GM10248 (cell line): Measurements from ENCODE around the gene COL6A1.

Experiments
- CTCF ChIA-PET: fragments of 300-600 bp; sonication (Branson Sonifier 250); formaldehyde crosslinking; extraction: SDS; loops from one replicate; lab custom pipeline; 2021; ENCODE audit warnings: antibody characterized with exemption; lab: Yijun Ruan, JAX
- POLR2A ChIA-PET: fragments of 350-650 bp; sonication (Branson Sonifier 250); formaldehyde crosslinking; extraction: SDS; loops from one replicate; lab custom pipeline; 2020; ENCODE audit warnings: antibody characterized with exemption; lab: Yijun Ruan, JAX
- DNase-seq: peaks from one replicate; pipeline ENCODE4 v3.0.0; 2012; ENCODE audit errors: extremely low spot score
- CTCF ChIP-seq: IDR thresholded peaks from 2 replicates; pipeline ENCODE4 v1.5.1; 2012; ENCODE audit warnings: mild to moderate bottlenecking, low read depth; ENCODE audit errors: extremely low read depth, missing control alignments, control extremely low read depth

The COL6A1 gene

DNA sequence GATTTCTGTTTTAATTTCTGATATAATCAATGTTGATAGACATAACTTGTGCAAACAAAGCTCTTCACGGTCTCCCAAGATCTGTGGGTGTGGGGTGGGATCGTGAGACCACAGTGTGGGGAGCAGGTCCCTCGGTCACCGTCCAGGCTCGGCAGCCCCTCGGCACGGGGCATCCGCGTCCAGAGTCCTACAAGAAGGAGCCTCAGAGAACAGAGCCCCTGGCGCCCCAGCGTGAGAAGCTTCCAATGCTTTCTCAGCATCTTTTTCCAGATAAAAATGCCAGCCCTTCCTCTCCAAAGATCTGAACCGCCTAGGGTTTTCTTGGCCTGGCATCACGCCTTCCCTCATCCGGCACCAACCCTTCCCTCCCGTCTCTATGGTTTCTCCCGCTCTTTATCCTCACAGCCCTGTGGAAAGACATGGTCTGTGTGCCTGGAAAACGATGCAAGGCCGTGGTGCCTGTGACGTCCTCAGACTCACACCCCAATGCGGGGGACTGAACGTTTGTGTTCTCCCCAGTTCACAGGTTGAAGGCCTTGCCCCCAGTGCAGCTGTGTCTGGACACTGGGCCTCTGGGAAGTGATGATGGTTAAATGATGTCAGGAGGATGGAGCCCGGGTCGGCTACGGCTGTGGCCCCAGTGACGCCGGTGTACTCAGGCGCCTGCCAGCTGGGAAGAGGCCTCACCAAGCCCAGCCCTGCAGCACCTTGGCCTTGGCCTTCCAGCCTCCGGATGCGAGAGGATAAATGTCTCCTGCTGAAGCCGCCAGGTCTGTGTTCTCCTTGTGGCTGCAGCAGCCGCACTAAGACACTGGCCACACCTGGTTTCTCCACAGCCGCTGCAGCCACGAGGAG lies 70.5 kb downstream of the COL6A1 start:
- CTCF ChIA-PET = no interaction called here
- no peak for DNase-seq
- POLR2A ChIA-PET = no interaction called here
- TF ChIP-seq CTCF = no peak

- no peak for TF ChIP-seq CTCF
- ChIA-PET CTCF (no interaction called here), POLR2A (no interaction called here)
- no peak for DNase-seq
Observed at GRCh38 chr21:46052703-46053651, 71.4 kb downstream of the COL6A1 start.

DNA sequence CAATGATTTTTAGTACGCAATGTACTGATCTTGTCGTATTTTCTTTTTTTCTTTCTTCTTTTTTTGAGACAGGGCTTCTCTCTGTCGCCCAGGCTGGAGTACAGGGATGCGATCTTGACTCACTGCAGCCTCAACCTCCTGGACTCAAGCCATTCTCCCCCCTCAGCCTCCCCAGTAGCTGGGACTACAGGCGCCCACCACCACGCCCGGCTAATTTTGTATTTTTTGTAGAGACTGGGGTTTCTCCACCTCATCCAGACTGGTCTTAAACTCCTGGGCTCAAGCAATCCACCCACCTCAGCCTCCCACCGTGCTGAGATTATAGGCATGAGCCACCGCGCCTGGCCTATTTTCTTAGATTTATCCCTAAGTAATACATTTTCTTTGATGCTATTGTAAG lies 72.5 kb downstream of the COL6A1 start:
- ChIA-PET CTCF (no interaction called here), POLR2A (no interaction called here)
- no peak for DNase-seq
- no peak for TF ChIP-seq CTCF

- CTCF ChIA-PET = no interaction called here
- DNase-seq = no peak
- no peak for TF ChIP-seq CTCF
- POLR2A ChIA-PET = no interaction called here
Observed at GRCh38 chr21:46054451-46054881, 72.9 kb downstream of the COL6A1 start.
